Activated CD4-positive, alpha-beta T cell treated with anti-CD3 and anti-CD28 coated beads for 4 hours (primary cell): ENCODE results near the gene PSMB11.
A peak's percentile ranks its signal among the peaks of the same experiment; 100 is the strongest.

Experiments used
- DNase-seq, 2 donors: peaks; one replicate each; pipeline ENCODE4 v3.0.0-alpha.2; 2020

PSMB11 gene

GRCh38 chr14:23044840-23045239 lies 2.8 kb downstream of the PSMB11 start:
- DNase-seq: no peak

GRCh38 chr14:23045419-23046357 lies 3.7 kb downstream of the PSMB11 start:
- no peak for DNase-seq

GRCh38 chr14:23047034-23047634 lies 5.1 kb downstream of the PSMB11 start:
- DNase-seq: no peak

GRCh38 chr14:23047751-23048693 lies 6.0 kb downstream of the PSMB11 start:
- DNase-seq: no peak

- DNase-seq: no peak
Measured at GRCh38 chr14:23049011-23049410, 7.0 kb downstream of the PSMB11 start.

- DNase-seq: no peak
Measured at GRCh38 chr14:23051141-23052057, 9.4 kb downstream of the PSMB11 start.

- DNase-seq: no peak
Measured at GRCh38 chr14:23052182-23052623, 10.2 kb downstream of the PSMB11 start.

GRCh38 chr14:23052671-23053070 lies 10.7 kb downstream of the PSMB11 start:
- no peak for DNase-seq

- no peak for DNase-seq
Measured at GRCh38 chr14:23053426-23053825, 11.4 kb downstream of the PSMB11 start.

- peak; percentile 23 to 25 for DNase-seq
Measured at GRCh38 chr14:23054000-23054811, 12.2 kb downstream of the PSMB11 start.

GRCh38 chr14:23055147-23055550 lies 13.1 kb downstream of the PSMB11 start:
- no peak for DNase-seq

GRCh38 chr14:23055621-23056144 lies 13.7 kb downstream of the PSMB11 start:
- no peak for DNase-seq

GRCh38 chr14:23056145-23056955 lies 14.3 kb downstream of the PSMB11 start:
- DNase-seq: peak; percentile 72 to 75

GRCh38 chr14:23056956-23057756 lies 15.1 kb downstream of the PSMB11 start, which contains the start of gene CDH24:
TSS of gene CDH24 (minus strand) at chr14:23057520. CDS start at chr14:23055733, 1,787 bp downstream.
- DNase-seq: peak; percentile 63 to 72

GRCh38 chr14:23057757-23058653 lies 16.0 kb downstream of the PSMB11 start:
- DNase-seq: peak; percentile 81 to 88

- no peak for DNase-seq
Measured at GRCh38 chr14:23058654-23059504, 16.9 kb downstream of the PSMB11 start.
